HepG2 (cell line): ENCODE results near the gene RAP1A.

ENCODE experiments used
- NR3C1 ChIP-seq: sonication (generic); formaldehyde crosslinking; IDR thresholded peaks from 2 replicates; pipeline ENCODE4 v1.4.0; 2020; ENCODE audit warnings: missing genetic modification reagents
- PAXIP1 ChIP-seq: sonication (generic); formaldehyde crosslinking; conservative IDR thresholded peaks from 2 replicates; pipeline ENCODE4 v1.4.0; 2020; ENCODE audit warnings: mild to moderate bottlenecking, missing genetic modification reagents, moderate library complexity
- TCF7L2 ChIP-seq: IDR thresholded peaks from 2 replicates; pipeline ENCODE4 v1.6.1; 2011; ENCODE audit warnings: mild to moderate bottlenecking, low read depth, low read length, moderate library complexity
- ZNF138 ChIP-seq: sonication (generic); formaldehyde crosslinking; IDR thresholded peaks from 2 replicates; pipeline ENCODE4 v1.5.0; 2020; ENCODE audit warnings: mild to moderate bottlenecking, low read depth, missing genetic modification reagents

- TF ChIP-seq NR3C1 (no peak), PAXIP1 (CRISPR knock-in tag) (no peak), TCF7L2 (no peak), ZNF138 (CRISPR knock-in tag) (no peak)
Measured at GRCh38 chr1:111745675-111746613, 126.4 kb downstream of the RAP1A start.
